H1 (cell line): ENCODE measurements around the gene KCNMA1. TPM values are rescaled to one million over a fixed set of nuclear protein-coding genes. Genes with fewer than 3 reads are reported as not detected.

ENCODE experiments used
- CTCF ChIA-PET: fragments of 300-600 bp; sonication (Branson Sonifier 250); formaldehyde crosslinking; loops from one replicate; lab custom pipeline; 2021; ENCODE audit not compliant: partially characterized antibody; lab: Charles Lee
- POLR2A ChIA-PET: fragments of 300-600 bp; sonication (Branson Sonifier 250); formaldehyde crosslinking; loops from one replicate; lab custom pipeline; 2021; ENCODE audit warnings: inconsistent platforms; ENCODE audit not compliant: partially characterized antibody; lab: Charles Lee
- DNase-seq, 2 experiments: peaks; one replicate each; pipeline versions ENCODE4 v3.0.0 to v3.0.0-alpha.2; 2010 to 2022; ENCODE audit warnings: low spot score in 2 of 2, low read depth in 1 of 2, mixed read lengths in 1 of 2
- FAIRE-seq: peaks from 2 replicates; lab custom pipeline; 2011; peaks lifted over from hg19 to GRCh38; lab: Jason Lieb, UNC
- H2AFZ ChIP-seq: 2 replicates; pipeline ENCODE4 v1.8.1; 2012; ENCODE audit warnings: low read length, inconsistent platforms
- H2AK5ac ChIP-seq: 2 replicates; pipeline ENCODE4 v1.6.1; 2013; ENCODE audit warnings: low read depth, low read length
- H2BK120ac ChIP-seq: replicated peaks from 2 replicates; pipeline ENCODE3; 2013; ENCODE audit warnings: low read depth, low read length, inconsistent platforms
- H2BK12ac ChIP-seq: 2 replicates; pipeline ENCODE4 v1.6.1; 2013; ENCODE audit warnings: low read depth, low read length
- H2BK15ac ChIP-seq: 2 replicates; pipeline ENCODE4 v1.6.1; 2013; ENCODE audit warnings: low read length
- H2BK20ac ChIP-seq: 2 replicates; pipeline ENCODE4 v1.6.1; 2013; ENCODE audit warnings: low read length
- H2BK5ac ChIP-seq: 2 replicates; pipeline ENCODE4 v1.6.1; 2013; ENCODE audit warnings: low read depth, low read length
- H3K14ac ChIP-seq: 2 replicates; pipeline ENCODE4 v1.6.1; 2013; ENCODE audit warnings: inconsistent platforms; ENCODE audit not compliant: insufficient read length
- H3K18ac ChIP-seq: 2 replicates; pipeline ENCODE4 v1.6.1; 2013; ENCODE audit warnings: low read length; ENCODE audit errors: extremely low read depth
- H3K23ac ChIP-seq: 2 replicates; pipeline ENCODE4 v1.6.1; 2013; ENCODE audit warnings: inconsistent platforms; ENCODE audit not compliant: insufficient read length
- H3K23me2 ChIP-seq: 2 replicates; pipeline ENCODE4 v1.6.1; 2013; ENCODE audit warnings: low read depth, low read length
- H3K27ac ChIP-seq: 2 replicates; pipeline ENCODE4 v1.6.1; 2011; ENCODE audit warnings: low read depth, low read length, inconsistent platforms
- H3K27me3 ChIP-seq, 4 experiments: replicated peaks in 1 of 4; 1 replicate in 1 of 4; 2 replicates in 3 of 4; pipeline versions ENCODE4 v1.6.1 to v1.8.1; 2011 to 2013; ENCODE audit warnings: low read length in 3 of 4, mild to moderate bottlenecking in 3 of 4, inconsistent platforms in 2 of 4, mixed read lengths in 2 of 4, moderate library complexity in 1 of 4; ENCODE audit not compliant: control insufficient read depth in 3 of 4, insufficient read depth in 3 of 4; ENCODE audit errors: extremely low read depth in 1 of 4
- H3K36me3 ChIP-seq, 4 experiments: 2 replicates each; pipeline versions ENCODE4 v1.6.1 to v1.8.1; 2011 to 2013; ENCODE audit warnings: mild to moderate bottlenecking in 4 of 4, low read length in 3 of 4, moderate library complexity in 2 of 4, control low read depth in 1 of 4, inconsistent platforms in 1 of 4; ENCODE audit not compliant: insufficient read depth in 4 of 4, control insufficient read depth in 2 of 4
- H3K4ac ChIP-seq: replicated peaks from 2 replicates; pipeline ENCODE3; 2013; ENCODE audit warnings: low read length, low read depth, mixed read lengths, inconsistent platforms; ENCODE audit not compliant: insufficient read length
- H3K4me1 ChIP-seq, 4 experiments: replicated peaks in 1 of 4; 1 replicate in 1 of 4; 2 replicates in 3 of 4; pipeline versions ENCODE4 v1.6.1 to v1.8.1; 2011 to 2013; ENCODE audit warnings: low read length in 3 of 4, inconsistent platforms in 2 of 4, mixed read lengths in 1 of 4; ENCODE audit not compliant: insufficient read depth in 4 of 4, control insufficient read depth in 3 of 4
- H3K4me2 ChIP-seq, 2 experiments: 2 replicates each; pipeline versions ENCODE4 v1.6.1 to v1.8.1; 2011 to 2013; ENCODE audit warnings: low read depth in 2 of 2, low read length in 2 of 2, control low read depth in 1 of 2, inconsistent platforms in 1 of 2, mild to moderate bottlenecking in 1 of 2; ENCODE audit not compliant: insufficient read depth in 1 of 2
- H3K4me3 ChIP-seq, 4 experiments: fragments of 200-600, 300-600 bp in 1 of 4; sonication (generic), shearing (Covaris generic), sonication (Bioruptor Twin) in 1 of 4; 2 replicates each; pipeline versions ENCODE4 v1.5.1 to v1.8.1; 2011 to 2016; ENCODE audit warnings: low read length in 4 of 4, low read depth in 3 of 4, control low read depth in 2 of 4, inconsistent platforms in 2 of 4, mild to moderate bottlenecking in 2 of 4, mixed read lengths in 1 of 4, moderate library complexity in 1 of 4; ENCODE audit not compliant: insufficient read depth in 2 of 4; ENCODE audit errors: extremely low read depth in 1 of 4
- H3K56ac ChIP-seq: replicated peaks from 2 replicates; pipeline ENCODE3; 2013; ENCODE audit warnings: low read depth, mild to moderate bottlenecking, mixed read lengths, low read length, inconsistent platforms; ENCODE audit not compliant: insufficient read length
- H3K79me1 ChIP-seq: 2 replicates; pipeline ENCODE4 v1.6.1; 2013; ENCODE audit warnings: low read depth, low read length, control low read depth
- H3K79me2 ChIP-seq, 2 experiments: 2 replicates each; pipeline versions ENCODE4 v1.6.1 to v1.8.1; 2012 to 2013; ENCODE audit warnings: low read length in 2 of 2, mild to moderate bottlenecking in 2 of 2, inconsistent platforms in 1 of 2; ENCODE audit not compliant: insufficient read depth in 2 of 2, control insufficient read depth in 1 of 2
- H3K9ac ChIP-seq, 4 experiments: replicated peaks in 1 of 4; 1 replicate in 1 of 4; 2 replicates in 3 of 4; pipeline versions ENCODE4 v1.6.1 to v1.8.1; 2011 to 2013; ENCODE audit warnings: low read depth in 3 of 4, low read length in 3 of 4, control low read depth in 2 of 4, mild to moderate bottlenecking in 2 of 4, moderate library complexity in 2 of 4, inconsistent platforms in 1 of 4; ENCODE audit errors: extremely low read depth in 1 of 4
- H3K9me3 ChIP-seq, 2 experiments: 2 replicates each; pipeline versions ENCODE4 v1.6.1 to v1.8.1; 2012 to 2013; ENCODE audit warnings: mild to moderate bottlenecking in 2 of 2, moderate library complexity in 2 of 2, control low read depth in 1 of 2, inconsistent platforms in 1 of 2, low read depth in 1 of 2, low read length in 1 of 2, mixed read lengths in 1 of 2; ENCODE audit not compliant: insufficient read depth in 2 of 2
- H4K20me1 ChIP-seq, 2 experiments: replicated peaks in 1 of 2; 2 replicates each; pipeline versions ENCODE3 to v1.8.1; 2011 to 2013; ENCODE audit warnings: inconsistent platforms in 2 of 2, low read length in 2 of 2, mild to moderate bottlenecking in 1 of 2; ENCODE audit not compliant: insufficient read depth in 2 of 2, control insufficient read depth in 1 of 2
- H4K5ac ChIP-seq: 2 replicates; pipeline ENCODE4 v1.6.1; 2013; ENCODE audit warnings: low read length, low read depth, mixed read lengths, inconsistent platforms; ENCODE audit not compliant: insufficient read length
- H4K8ac ChIP-seq: 2 replicates; pipeline ENCODE4 v1.8.0; 2013; ENCODE audit warnings: mild to moderate bottlenecking, moderate library complexity, low read length, inconsistent platforms; ENCODE audit not compliant: insufficient read depth; ENCODE audit errors: extremely low read depth
- H4K91ac ChIP-seq: replicated peaks from 2 replicates; pipeline ENCODE3; 2013; ENCODE audit warnings: low read length, mixed read lengths, inconsistent platforms; ENCODE audit not compliant: insufficient read length
- BRCA1 ChIP-seq: IDR thresholded peaks from 2 replicates; pipeline ENCODE4 v1.6.1; 2012; ENCODE audit warnings: low read depth, low read length, improper control_type of control experiment
- CHD1 ChIP-seq: IDR thresholded peaks from 2 replicates; pipeline ENCODE4 v1.6.1; 2012; ENCODE audit warnings: low read depth, low read length, improper control_type of control experiment
- CTBP2 ChIP-seq: IDR thresholded peaks from 2 replicates; pipeline ENCODE4 v1.7.0; 2011; ENCODE audit warnings: borderline replicate concordance, mild to moderate bottlenecking, moderate library complexity, mixed read lengths, low read length; ENCODE audit not compliant: insufficient read depth, insufficient read length
- SP2 ChIP-seq: IDR thresholded peaks from 2 replicates; pipeline ENCODE4 v1.6.1; 2012; ENCODE audit warnings: mild to moderate bottlenecking, low read length, inconsistent platforms
- TBP ChIP-seq: IDR thresholded peaks from 2 replicates; pipeline ENCODE4 v1.6.1; 2011; ENCODE audit warnings: low read depth, low read length, improper control_type of control experiment
- WGBS, 2 experiments: shearing (Covaris generic) in 1 of 2; methylation state at CpG; one replicate each; pipeline versions ENCODE4 v1.1.6 to v1.1.7; 2013 to 2015; ENCODE audit warnings: low lambda C conversion rate in 2 of 2, mixed read lengths in 2 of 2, inconsistent platforms in 1 of 2, low coverage in 1 of 2, missing lambda C conversion rate in 1 of 2; ENCODE audit not compliant: insufficient replicate concordance in 2 of 2, insufficient coverage in 1 of 2, insufficient read length in 1 of 2; ENCODE audit errors: extremely low coverage in 1 of 2, missing lambda C conversion rate in 1 of 2; 5-methylcytosine and 5-hydroxymethylcytosine counted together
- polyA plus RNA-seq, 7 experiments: library from polyadenylated mRNA; depleted of rRNA in 3 of 7; stranded (reverse) in 5 of 7; unstranded in 2 of 7; fragments of >200 nt in 5 of 7; fragments of 200-250 nt in 2 of 7; gene quantifications; 1 replicate in 5 of 7; 2 replicates in 1 of 7; 4 replicates in 1 of 7; pipeline versions ENCODE4 v1.2.1 to v1.2.3, GENCODE V29; 2011 to 2013; ENCODE audit warnings: missing spikeins in 2 of 7, mixed read lengths in 2 of 7
- total RNA-seq: library from RNA; stranded (reverse); fragmentation: NEBNext Ultra II Directional; extraction: Animal tissue kit (Norgen Biotek cat#: 25700); gene quantifications from 2 replicates; pipeline ENCODE4 v1.2.1, GENCODE V29; 2021

KCNMA1 gene
- total and polyA plus RNA-seq, 2 of the 8 experiments (the other 6 are each of a cell fraction or from before 2014, with no cell fraction given): 10.2 to 11.1 TPM

- 78% methylated on average over 5 of the region's 5 CpGs; no CpG with 5 or more reads in 1 of the 2 experiments for WGBS, 2 experiments
- H3K36me3 ChIP-seq: no peaks in the 10 kb centered on the region
- H3K9ac ChIP-seq: no peak overlapping the region
- H3K56ac ChIP-seq: no peak overlapping the region
- H2BK5ac ChIP-seq: no peak overlapping the region
- no peak overlapping the region for H3K27ac ChIP-seq
- DNase-seq (no peak), FAIRE-seq (no peak)
- peaks cover 0 to 11% (median 5%) of the 10 kb centered on the region in 4 experiments; a peak in 2 of 7 replicates for H3K4me1 ChIP-seq
- H4K91ac ChIP-seq: no peak overlapping the region
- no peak overlapping the region for H3K4me3 ChIP-seq
- H3K4ac ChIP-seq: no peak overlapping the region
- H3K23me2 ChIP-seq: no peaks in the 10 kb centered on the region; the same call in 1 of the 2 replicates
- H3K4me2 ChIP-seq: no peak overlapping the region
- no peak overlapping the region for H2AFZ ChIP-seq
- no peaks in the 10 kb centered on the region for H3K27me3 ChIP-seq
- no peaks in the 10 kb centered on the region for H3K9me3 ChIP-seq
- H3K79me1 ChIP-seq: no peaks in the 10 kb centered on the region
- no peak overlapping the region for H2BK120ac ChIP-seq
- no peak overlapping the region for H2AK5ac ChIP-seq
- TF ChIP-seq CHD1 (no peak), SP2 (no peak), CTBP2 (no peak), BRCA1 (no peak), TBP (no peak)
- TF ChIP-seq, all 59 proteins: peak for 0
- H4K5ac ChIP-seq: no peak overlapping the region
- H3K14ac ChIP-seq: no peak overlapping the region
- ChIA-PET POLR2A (no interaction called here), CTCF (interaction anchor here (1.2 to 1.9 kb wide), 4 partner anchors 11 to 20 kb away, joined by 3 to 7 read pairs (median 4); no protein-coding TSS in a partner anchor)
- H4K8ac ChIP-seq: no peak overlapping the region
- no peaks in the 10 kb centered on the region for H4K20me1 ChIP-seq
- H2BK20ac ChIP-seq: no peak overlapping the region
- H2BK15ac ChIP-seq: no peak overlapping the region
- no peak overlapping the region for H3K23ac ChIP-seq
- H2BK12ac ChIP-seq: no peak overlapping the region
- H3K18ac ChIP-seq: no peak overlapping the region
- no peaks in the 10 kb centered on the region for H3K79me2 ChIP-seq
These were observed 320.4 kb downstream of the KCNMA1 start for GRCh38 chr10:77317221-77317620.
